Panc1 (cell line): ENCODE results near the gene ADTRP. TPM values are rescaled to one million over a fixed set of nuclear protein-coding genes. Genes with fewer than 3 reads are reported as not detected.

ENCODE experiments used
- ATAC-seq: fragments of 200-7000 bp; cut with Tn5 transposase; 2 replicates; pipeline ENCODE4 v1.9.1; 2020; ENCODE audit warnings: mild to moderate bottlenecking, moderate library complexity
- BruUV-seq: library from RNA; stranded (reverse); fragments of 400-500 nt; replicated peaks from 2 replicates; lab custom pipeline; 2021; lab: Mats Ljungman, UMichigan
- CTCF ChIA-PET: fragments of 300-600 bp; sonication (Branson Sonifier 250); formaldehyde crosslinking; loops from one replicate; lab custom pipeline; 2022; ENCODE audit warnings: antibody characterized with exemption; lab: Charles Lee
- POLR2A ChIA-PET: fragments of 300-600 bp; sonication (Branson Sonifier 250); formaldehyde crosslinking; loops from one replicate; lab custom pipeline; 2022; ENCODE audit warnings: antibody characterized with exemption; lab: Charles Lee
- DNase-seq: peaks from one replicate; pipeline ENCODE4 v3.0.0-alpha.2; 2010; ENCODE audit warnings: low read depth, low spot score
- H3K27ac ChIP-seq: 2 replicates; pipeline ENCODE4 v1.5.1; 2011; ENCODE audit warnings: mild to moderate bottlenecking, low read length, inconsistent platforms
- H3K27me3 ChIP-seq: fragments of 200-500 bp; sonication (Bioruptor generic); 2 replicates; pipeline ENCODE4 v1.6.0; 2014; ENCODE audit warnings: low read length, inconsistent platforms; ENCODE audit not compliant: control insufficient read depth, insufficient read depth
- H3K36me3 ChIP-seq: fragments of 200-500 bp; sonication (Bioruptor generic); 2 replicates; pipeline ENCODE4 v1.5.1; 2014; ENCODE audit warnings: inconsistent platforms, mild to moderate bottlenecking, low read length, moderate library complexity; ENCODE audit not compliant: control insufficient read depth, insufficient read depth
- H3K4me1 ChIP-seq: 2 replicates; pipeline ENCODE4 v1.5.1; 2011; ENCODE audit warnings: inconsistent platforms, mild to moderate bottlenecking, low read length, moderate library complexity; ENCODE audit not compliant: control insufficient read depth, insufficient read depth
- H3K4me3 ChIP-seq, 2 experiments: 2 replicates each; pipeline ENCODE4 v1.5.1; 2011 to 2012; ENCODE audit warnings: low read depth in 2 of 2, low read length in 2 of 2, mild to moderate bottlenecking in 2 of 2, inconsistent platforms in 1 of 2, moderate library complexity in 1 of 2
- H3K9me3 ChIP-seq: fragments of 200-500 bp; sonication (Bioruptor generic); 2 replicates; pipeline ENCODE4 v1.5.1; 2014; ENCODE audit warnings: low read depth, mild to moderate bottlenecking, inconsistent platforms, low read length, moderate library complexity; ENCODE audit not compliant: control insufficient read depth, insufficient read depth
- POLR2AphosphoS5 ChIP-seq: IDR thresholded peaks from 2 replicates; pipeline ENCODE4 v1.6.1; 2012; ENCODE audit warnings: mild to moderate bottlenecking, low read depth, low read length, moderate library complexity
- SIN3A ChIP-seq: IDR thresholded peaks from 2 replicates; pipeline ENCODE4 v1.6.1; 2012; ENCODE audit warnings: low read depth, mild to moderate bottlenecking, low read length, moderate library complexity, borderline replicate concordance; ENCODE audit not compliant: insufficient read depth
- TCF7L2 ChIP-seq: IDR thresholded peaks from 2 replicates; pipeline ENCODE4 v1.6.1; 2011; ENCODE audit warnings: mild to moderate bottlenecking, low read depth, low read length, inconsistent platforms
- in situ Hi-C: cut with HindIII; loops from 2 replicates; pipeline ENCODE4 v1.10.0; 2016; ENCODE audit warnings: low sequenced_read_pairs, low pct_unique_long_range_greater_than_20kb
- intact Hi-C: fragments of 100-400 bp; cut with micrococcal nuclease; formaldehyde crosslinking; loops from one replicate; pipeline ENCODE4 v1.10.0; 2022; ENCODE audit not compliant: unreplicated experiment
- total RNA-seq: library from RNA; stranded (reverse); gene quantifications from one replicate; pipeline ENCODE4 v1.2.1, GENCODE V29; 2021; ENCODE audit not compliant: unreplicated experiment
- TF ChIP-seq, protein P1 (sequence below), 2 experiments: IDR thresholded peaks; 2 replicates each; pipeline ENCODE4 v1.6.1; 2011 to 2012; ENCODE audit warnings: low read depth in 2 of 2, control low read depth in 1 of 2, low read length in 1 of 2, mild to moderate bottlenecking in 1 of 2, moderate library complexity in 1 of 2; ENCODE audit not compliant: insufficient read depth in 1 of 2
- TF ChIP-seq, protein P2 (sequence below): fragments of 450-650 bp; IDR thresholded peaks from 2 replicates; pipeline ENCODE4 v1.5.1; 2017; ENCODE audit warnings: mild to moderate bottlenecking

ADTRP gene
- total RNA-seq, 1 experiment from 2014 or later: not detected

DNA sequence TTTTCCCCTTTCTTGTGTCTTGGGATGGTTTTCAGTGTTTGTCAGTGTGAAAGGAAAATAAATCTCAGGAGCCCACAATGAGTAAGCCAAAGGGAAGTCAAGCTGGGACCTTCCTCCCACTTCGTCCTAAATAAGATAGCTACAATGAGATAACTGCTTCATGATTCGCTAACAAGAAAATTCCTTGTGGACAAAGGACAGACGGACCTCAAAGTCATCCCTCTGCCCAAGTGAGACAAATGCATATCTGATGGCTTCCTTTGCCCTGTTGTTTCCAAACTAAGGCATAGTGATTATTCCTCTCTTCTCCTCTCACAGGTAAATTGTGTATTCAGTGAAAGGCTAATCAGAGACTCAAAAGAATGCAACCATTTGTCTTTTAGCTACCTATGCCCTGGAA lies 26.1 kb upstream of the ADTRP start:
- DNase-seq (no peak), ATAC-seq (no peak)
- TF ChIP-seq TCF7L2 (no peak), POLR2AphosphoS5 (no peak), SIN3A (no peak)
- TF ChIP-seq, protein P1, sequence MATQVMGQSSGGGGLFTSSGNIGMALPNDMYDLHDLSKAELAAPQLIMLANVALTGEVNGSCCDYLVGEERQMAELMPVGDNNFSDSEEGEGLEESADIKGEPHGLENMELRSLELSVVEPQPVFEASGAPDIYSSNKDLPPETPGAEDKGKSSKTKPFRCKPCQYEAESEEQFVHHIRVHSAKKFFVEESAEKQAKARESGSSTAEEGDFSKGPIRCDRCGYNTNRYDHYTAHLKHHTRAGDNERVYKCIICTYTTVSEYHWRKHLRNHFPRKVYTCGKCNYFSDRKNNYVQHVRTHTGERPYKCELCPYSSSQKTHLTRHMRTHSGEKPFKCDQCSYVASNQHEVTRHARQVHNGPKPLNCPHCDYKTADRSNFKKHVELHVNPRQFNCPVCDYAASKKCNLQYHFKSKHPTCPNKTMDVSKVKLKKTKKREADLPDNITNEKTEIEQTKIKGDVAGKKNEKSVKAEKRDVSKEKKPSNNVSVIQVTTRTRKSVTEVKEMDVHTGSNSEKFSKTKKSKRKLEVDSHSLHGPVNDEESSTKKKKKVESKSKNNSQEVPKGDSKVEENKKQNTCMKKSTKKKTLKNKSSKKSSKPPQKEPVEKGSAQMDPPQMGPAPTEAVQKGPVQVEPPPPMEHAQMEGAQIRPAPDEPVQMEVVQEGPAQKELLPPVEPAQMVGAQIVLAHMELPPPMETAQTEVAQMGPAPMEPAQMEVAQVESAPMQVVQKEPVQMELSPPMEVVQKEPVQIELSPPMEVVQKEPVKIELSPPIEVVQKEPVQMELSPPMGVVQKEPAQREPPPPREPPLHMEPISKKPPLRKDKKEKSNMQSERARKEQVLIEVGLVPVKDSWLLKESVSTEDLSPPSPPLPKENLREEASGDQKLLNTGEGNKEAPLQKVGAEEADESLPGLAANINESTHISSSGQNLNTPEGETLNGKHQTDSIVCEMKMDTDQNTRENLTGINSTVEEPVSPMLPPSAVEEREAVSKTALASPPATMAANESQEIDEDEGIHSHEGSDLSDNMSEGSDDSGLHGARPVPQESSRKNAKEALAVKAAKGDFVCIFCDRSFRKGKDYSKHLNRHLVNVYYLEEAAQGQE (IDR thresholded peaks at IDR 0.05; ENCODE audit: insufficient read depth in 1 of 2, low read depth in 2 of 2, low read length in 1 of 2): no peak
- TF ChIP-seq, protein P2, sequence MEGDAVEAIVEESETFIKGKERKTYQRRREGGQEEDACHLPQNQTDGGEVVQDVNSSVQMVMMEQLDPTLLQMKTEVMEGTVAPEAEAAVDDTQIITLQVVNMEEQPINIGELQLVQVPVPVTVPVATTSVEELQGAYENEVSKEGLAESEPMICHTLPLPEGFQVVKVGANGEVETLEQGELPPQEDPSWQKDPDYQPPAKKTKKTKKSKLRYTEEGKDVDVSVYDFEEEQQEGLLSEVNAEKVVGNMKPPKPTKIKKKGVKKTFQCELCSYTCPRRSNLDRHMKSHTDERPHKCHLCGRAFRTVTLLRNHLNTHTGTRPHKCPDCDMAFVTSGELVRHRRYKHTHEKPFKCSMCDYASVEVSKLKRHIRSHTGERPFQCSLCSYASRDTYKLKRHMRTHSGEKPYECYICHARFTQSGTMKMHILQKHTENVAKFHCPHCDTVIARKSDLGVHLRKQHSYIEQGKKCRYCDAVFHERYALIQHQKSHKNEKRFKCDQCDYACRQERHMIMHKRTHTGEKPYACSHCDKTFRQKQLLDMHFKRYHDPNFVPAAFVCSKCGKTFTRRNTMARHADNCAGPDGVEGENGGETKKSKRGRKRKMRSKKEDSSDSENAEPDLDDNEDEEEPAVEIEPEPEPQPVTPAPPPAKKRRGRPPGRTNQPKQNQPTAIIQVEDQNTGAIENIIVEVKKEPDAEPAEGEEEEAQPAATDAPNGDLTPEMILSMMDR: no peak
- BruUV-seq: no TSS peak
- Histone ChIP-seq H3K4me1 (no peaks in the 10 kb centered on the region), H3K27me3 (no peaks in the 10 kb centered on the region), H3K9me3 (no peaks in the 10 kb centered on the region), H3K27ac (no peak overlapping the region), H3K4me3 (no peak overlapping the region), H3K36me3 (no peaks in the 10 kb centered on the region)
- ChIA-PET POLR2A (no interaction called here), CTCF (no interaction called here)
- intact Hi-C loops: no loop called here
- in situ Hi-C loops: no loop called here

DNA sequence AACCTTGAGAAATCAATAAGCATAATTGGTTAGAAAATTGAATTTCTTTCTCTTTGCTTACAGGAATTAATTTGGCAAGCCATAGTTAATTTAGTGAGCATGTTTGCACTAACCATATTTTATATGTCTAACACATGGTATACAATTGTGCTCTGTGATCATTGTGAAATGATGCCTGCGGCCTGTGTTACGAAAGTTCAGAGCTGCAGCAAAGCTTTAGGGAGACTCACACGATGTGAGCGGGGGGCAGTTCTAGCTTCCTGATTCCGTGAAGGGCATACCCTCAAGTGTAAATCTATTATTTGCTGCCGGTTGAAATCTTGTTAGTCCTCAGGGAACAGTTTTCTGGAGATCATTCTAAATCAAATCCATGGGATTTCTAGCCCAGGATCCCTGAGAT lies 25.5 kb upstream of the ADTRP start:
- no peaks in the 10 kb centered on the region for H3K27me3 ChIP-seq
- no peaks in the 10 kb centered on the region for H3K9me3 ChIP-seq
- ChIA-PET POLR2A (no interaction called here), CTCF (no interaction called here)
- H3K27ac ChIP-seq: no peak overlapping the region
- no peaks in the 10 kb centered on the region for H3K4me1 ChIP-seq
- no peak overlapping the region for H3K4me3 ChIP-seq
- H3K36me3 ChIP-seq: no peaks in the 10 kb centered on the region
- no peak for DNase-seq
- TF ChIP-seq, protein P1 (IDR thresholded peaks at IDR 0.05; ENCODE audit: insufficient read depth in 1 of 2, low read depth in 2 of 2, low read length in 1 of 2): no peak
- TF ChIP-seq SIN3A (no peak), POLR2AphosphoS5 (no peak), TCF7L2 (no peak)
- TF ChIP-seq, protein P2: no peak
- intact Hi-C loops (no loop called here), in situ Hi-C loops (no loop called here)
- no TSS peak for BruUV-seq
- ATAC-seq: no peak
